HEK293 (cell line): ENCODE measurements around the gene ENGASE.

Experiments used
- CTCF ChIA-PET: fragments of 350-600 bp; formaldehyde crosslinking; extraction: SDS; loops from one replicate; lab custom pipeline; 2021; ENCODE audit warnings: antibody characterized with exemption; lab: Yijun Ruan, JAX
- POLR2A ChIA-PET: fragments of 300-600 bp; formaldehyde crosslinking; extraction: SDS; loops from one replicate; lab custom pipeline; 2020; ENCODE audit warnings: antibody characterized with exemption, inconsistent platforms; lab: Yijun Ruan, JAX
- H3K27ac ChIP-seq: fragments of 200-500 bp; sonication (Bioruptor generic); 2 replicates; pipeline ENCODE4 v1.5.1; 2014; ENCODE audit warnings: low read depth, low read length, control low read depth, inconsistent platforms; ENCODE audit errors: extremely low read depth
- H3K36me3 ChIP-seq, 2 experiments: fragments of 200-500 bp in 1 of 2; sonication (Bioruptor generic) in 1 of 2; 1 replicate in 1 of 2; 2 replicates in 1 of 2; pipeline ENCODE4 v1.5.1; 2014 to 2017; ENCODE audit warnings: inconsistent platforms in 2 of 2, low read length in 2 of 2; ENCODE audit not compliant: control insufficient read depth in 2 of 2, insufficient read depth in 1 of 2
- H3K4me1 ChIP-seq: fragments of 200-500 bp; sonication (Bioruptor generic); 2 replicates; pipeline ENCODE4 v1.5.1; 2014; ENCODE audit warnings: mild to moderate bottlenecking, low read length, inconsistent platforms; ENCODE audit not compliant: control insufficient read depth, insufficient read depth
- H3K4me3 ChIP-seq: 2 replicates; pipeline ENCODE4 v1.5.1; 2011; ENCODE audit warnings: low read depth, mild to moderate bottlenecking, control low read depth, low read length, moderate library complexity
- H3K9me3 ChIP-seq: fragments of 200-500 bp; sonication (Bioruptor generic); 2 replicates; pipeline ENCODE4 v1.5.1; 2014; ENCODE audit warnings: low read depth, low read length, inconsistent platforms; ENCODE audit not compliant: control insufficient read depth, insufficient read depth
- AEBP2 ChIP-seq: fragments of 450-650 bp; formaldehyde crosslinking; IDR thresholded peaks from 2 replicates; pipeline ENCODE4 v1.5.1; 2016; ENCODE audit warnings: missing biosample characterization, missing genetic modification characterization, borderline replicate concordance
- HOXA7 ChIP-seq: sonication (generic); formaldehyde crosslinking; IDR thresholded peaks from 2 replicates; pipeline ENCODE4 v1.8.1; 2022; ENCODE audit warnings: missing genetic modification reagents, borderline replicate concordance
- ZBTB26 ChIP-seq: fragments of 450-650 bp; formaldehyde crosslinking; optimal IDR thresholded peaks from 2 replicates; pipeline ENCODE3; 2016; ENCODE audit warnings: missing biosample characterization, mild to moderate bottlenecking, missing genetic modification characterization
- ZNF239 ChIP-seq: fragments of 450-650 bp; formaldehyde crosslinking; IDR thresholded peaks from 2 replicates; pipeline ENCODE4 v1.5.1; 2016; ENCODE audit warnings: missing biosample characterization, missing genetic modification characterization
- ZNF362 ChIP-seq: fragments of 450-650 bp; formaldehyde crosslinking; IDR thresholded peaks from 2 replicates; pipeline ENCODE4 v1.5.1; 2016; ENCODE audit warnings: missing biosample characterization, missing genetic modification characterization
- ZNF426 ChIP-seq: fragments of 450-650 bp; formaldehyde crosslinking; IDR thresholded peaks from 2 replicates; pipeline ENCODE4 v1.5.1; 2017; ENCODE audit warnings: missing biosample characterization, missing genetic modification characterization, mild to moderate bottlenecking, inconsistent platforms, moderate library complexity
- ZNF488 ChIP-seq: fragments of 450-650 bp; formaldehyde crosslinking; IDR thresholded peaks from 2 replicates; pipeline ENCODE4 v1.5.1; 2016; ENCODE audit warnings: missing biosample characterization, missing genetic modification characterization
- ZNF529 ChIP-seq: fragments of 450-650 bp; formaldehyde crosslinking; IDR thresholded peaks from 2 replicates; pipeline ENCODE4 v1.5.1; 2017; ENCODE audit warnings: missing genetic modification characterization, missing biosample characterization; ENCODE audit not compliant: insufficient replicate concordance
- ZNF544 ChIP-seq: fragments of 450-650 bp; formaldehyde crosslinking; IDR thresholded peaks from 2 replicates; pipeline ENCODE4 v1.5.0; 2017; ENCODE audit warnings: missing biosample characterization, missing genetic modification characterization
- ZNF571 ChIP-seq: fragments of 450-650 bp; formaldehyde crosslinking; IDR thresholded peaks from 2 replicates; pipeline ENCODE4 v1.5.0; 2017; ENCODE audit warnings: missing biosample characterization, missing genetic modification characterization
- ZNF585B ChIP-seq: fragments of 450-650 bp; formaldehyde crosslinking; IDR thresholded peaks from 2 replicates; pipeline ENCODE4 v1.5.1; 2016; ENCODE audit warnings: missing biosample characterization, missing genetic modification characterization
- ZNF623 ChIP-seq: fragments of 450-650 bp; formaldehyde crosslinking; IDR thresholded peaks from 2 replicates; pipeline ENCODE4 v1.5.1; 2016; ENCODE audit warnings: missing biosample characterization, missing genetic modification characterization
- ZNF624 ChIP-seq: fragments of 450-650 bp; formaldehyde crosslinking; IDR thresholded peaks from 2 replicates; pipeline ENCODE4 v1.5.1; 2017; ENCODE audit warnings: missing biosample characterization, missing genetic modification characterization
- ZNF658 ChIP-seq: fragments of 450-650 bp; formaldehyde crosslinking; IDR thresholded peaks from 2 replicates; pipeline ENCODE4; 2016; ENCODE audit warnings: missing biosample characterization, missing genetic modification characterization
- ZNF701 ChIP-seq: fragments of 450-650 bp; formaldehyde crosslinking; IDR thresholded peaks from 2 replicates; pipeline ENCODE4 v1.5.1; 2016; ENCODE audit warnings: missing biosample characterization, missing genetic modification characterization
- ZNF777 ChIP-seq: fragments of 450-650 bp; formaldehyde crosslinking; IDR thresholded peaks from 2 replicates; pipeline ENCODE4 v1.5.1; 2017; ENCODE audit warnings: missing biosample characterization, missing genetic modification characterization, borderline replicate concordance
- ZSCAN16 ChIP-seq: fragments of 450-650 bp; formaldehyde crosslinking; IDR thresholded peaks from 2 replicates; pipeline ENCODE4 v1.5.1; 2016; ENCODE audit warnings: missing biosample characterization, missing genetic modification characterization
- TF ChIP-seq, protein P1 (sequence below): fragments of 450-650 bp; formaldehyde crosslinking; IDR thresholded peaks from 2 replicates; pipeline ENCODE4 v1.5.1; 2016; ENCODE audit warnings: missing biosample characterization, missing genetic modification characterization, low read depth

ENGASE gene

GRCh38 chr17:79131274-79131635 is 56.6 kb downstream of the ENGASE start:
- Histone ChIP-seq H3K4me1 (no peaks in the 10 kb centered on the region), H3K36me3 (no peaks in the 10 kb centered on the region), H3K9me3 (no peaks in the 10 kb centered on the region), H3K4me3 (no peak overlapping the region), H3K27ac (no peak overlapping the region)
- TF ChIP-seq ZNF239 (tag by site-specific recombination) (no peak), ZNF362 (tag by site-specific recombination) (no peak)
- TF ChIP-seq, protein P1, sequence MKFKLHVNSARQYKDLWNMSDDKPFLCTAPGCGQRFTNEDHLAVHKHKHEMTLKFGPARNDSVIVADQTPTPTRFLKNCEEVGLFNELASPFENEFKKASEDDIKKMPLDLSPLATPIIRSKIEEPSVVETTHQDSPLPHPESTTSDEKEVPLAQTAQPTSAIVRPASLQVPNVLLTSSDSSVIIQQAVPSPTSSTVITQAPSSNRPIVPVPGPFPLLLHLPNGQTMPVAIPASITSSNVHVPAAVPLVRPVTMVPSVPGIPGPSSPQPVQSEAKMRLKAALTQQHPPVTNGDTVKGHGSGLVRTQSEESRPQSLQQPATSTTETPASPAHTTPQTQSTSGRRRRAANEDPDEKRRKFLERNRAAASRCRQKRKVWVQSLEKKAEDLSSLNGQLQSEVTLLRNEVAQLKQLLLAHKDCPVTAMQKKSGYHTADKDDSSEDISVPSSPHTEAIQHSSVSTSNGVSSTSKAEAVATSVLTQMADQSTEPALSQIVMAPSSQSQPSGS = no peak
- CTCF ChIA-PET = no interaction called here
- POLR2A ChIA-PET = no interaction called here

DNA sequence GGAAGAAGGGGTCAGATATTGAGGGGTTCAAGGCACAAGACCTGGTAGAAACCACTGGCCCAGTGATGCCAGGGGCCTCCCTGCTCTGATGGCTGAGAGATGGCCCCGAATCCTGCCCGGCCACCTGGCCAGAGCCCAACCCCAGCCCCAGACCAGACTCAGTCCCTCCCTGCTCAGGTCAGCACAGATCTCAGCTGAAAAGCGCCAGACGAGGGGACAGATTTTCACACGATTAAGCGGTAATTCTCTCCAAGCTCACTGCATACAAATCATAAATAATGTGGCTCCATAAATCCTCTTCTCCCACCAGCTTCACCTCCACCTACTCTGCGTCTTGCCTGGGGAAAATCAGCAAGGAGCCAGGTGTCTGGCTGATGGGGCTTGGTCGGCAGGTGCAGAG is 57.1 kb downstream of the ENGASE start:
- TF ChIP-seq HOXA7 (CRISPR knock-in tag) (no peak), ZNF701 (no peak), ZNF571 (tag by site-specific recombination) (no peak), ZNF488 (tag by site-specific recombination) (no peak), ZSCAN16 (tag by site-specific recombination) (no peak), ZNF777 (tag by site-specific recombination) (no peak), ZNF658 (tag by site-specific recombination) (no peak), ZNF529 (tag by site-specific recombination) (no peak), AEBP2 (no peak), ZBTB26 (tag by site-specific recombination) (no peak), ZNF623 (tag by site-specific recombination) (no peak), ZNF426 (no peak), ZNF624 (tag by site-specific recombination) (no peak), ZNF544 (no peak), ZNF585B (tag by site-specific recombination) (no peak)
- H3K27ac ChIP-seq = no peak overlapping the region
- CTCF ChIA-PET = interaction anchor here (0.8 kb wide), 1 partner anchor 34 kb away, joined by 3 read pairs; no protein-coding TSS in a partner anchor

More for the DNA sequence above, 57.1 kb downstream of the ENGASE start:
- no peak overlapping the region for H3K4me3 ChIP-seq
- H3K9me3 ChIP-seq = no peaks in the 10 kb centered on the region
- no peaks in the 10 kb centered on the region for H3K36me3 ChIP-seq
- POLR2A ChIA-PET = no interaction called here
- H3K4me1 ChIP-seq = no peaks in the 10 kb centered on the region
